Loucy (cell line): ENCODE data around the gene YOD1.

Source experiments
- H2AFZ ChIP-seq: fragments of 200-600 bp; sonication (generic); 2 replicates; pipeline ENCODE4 v1.6.0; 2016; ENCODE audit warnings: antibody characterized with exemption, mild to moderate bottlenecking, low read length, moderate library complexity
- H3F3A ChIP-seq: fragments of 200-600 bp; 2 replicates; pipeline ENCODE4 v1.6.0; 2016; ENCODE audit warnings: antibody characterized with exemption, low read depth, mild to moderate bottlenecking
- H3K27me3 ChIP-seq: fragments of 200-600 bp; sonication (generic); 2 replicates; pipeline ENCODE4 v1.6.1; 2014; ENCODE audit warnings: low read length, mild to moderate bottlenecking; ENCODE audit not compliant: insufficient read depth, poor library complexity, severe bottlenecking
- H3K36me3 ChIP-seq: fragments of 200-600 bp; sonication (generic); 2 replicates; pipeline ENCODE4 v1.6.1; 2016; ENCODE audit warnings: low read length; ENCODE audit not compliant: insufficient read depth
- H3K4me1 ChIP-seq: fragments of 200-600 bp; sonication (generic); 2 replicates; pipeline ENCODE4 v1.5.1; 2014; ENCODE audit warnings: low read length, mild to moderate bottlenecking; ENCODE audit not compliant: insufficient read depth, poor library complexity, severe bottlenecking
- H3K4me2 ChIP-seq: fragments of 200-600 bp; sonication (generic); 2 replicates; pipeline ENCODE4 v1.6.0; 2014; ENCODE audit warnings: antibody characterized with exemption, low read length, low read depth, mild to moderate bottlenecking; ENCODE audit not compliant: poor library complexity, severe bottlenecking
- H3K4me3 ChIP-seq: fragments of 200-600 bp; sonication (generic); 2 replicates; pipeline ENCODE4 v1.5.1; 2014; ENCODE audit warnings: low read length, mild to moderate bottlenecking, mixed read lengths; ENCODE audit not compliant: poor library complexity, severe bottlenecking
- H3K79me2 ChIP-seq: fragments of 200-600 bp; sonication (generic); 2 replicates; pipeline ENCODE4 v1.6.1; 2014; ENCODE audit warnings: low read length; ENCODE audit not compliant: insufficient read depth
- H3K9ac ChIP-seq: fragments of 200-600 bp; sonication (generic); 2 replicates; pipeline ENCODE4 v1.6.0; 2014; ENCODE audit warnings: mild to moderate bottlenecking, low read depth, low read length, moderate library complexity; ENCODE audit not compliant: poor library complexity, severe bottlenecking
- H3K9me2 ChIP-seq: fragments of 200-600 bp; sonication (generic); replicated peaks from 2 replicates; pipeline ENCODE4 v1.6.1; 2016; ENCODE audit warnings: low read depth, low read length, mixed read lengths
- H3K9me3 ChIP-seq: fragments of 200-600 bp; sonication (generic); 2 replicates; pipeline ENCODE4 v1.6.1; 2014; ENCODE audit warnings: mild to moderate bottlenecking, antibody characterized with exemption, low read length, low read depth; ENCODE audit not compliant: insufficient read depth
- H4K20me1 ChIP-seq: fragments of 200-600 bp; sonication (generic); 2 replicates; pipeline ENCODE4 v1.6.0; 2014; ENCODE audit warnings: antibody characterized with exemption, low read length, mild to moderate bottlenecking; ENCODE audit not compliant: insufficient read depth, poor library complexity, severe bottlenecking
- EZH2phosphoT487 ChIP-seq: fragments of 200-600 bp; IDR thresholded peaks from 2 replicates; pipeline ENCODE4 v1.6.1; 2018; ENCODE audit warnings: antibody characterized with exemption, mild to moderate bottlenecking, moderate library complexity, borderline replicate concordance
- TF ChIP-seq, protein P1 (sequence below): fragments of 200-600 bp; sonication (generic); conservative IDR thresholded peaks from 2 replicates; pipeline ENCODE4 v1.5.1; 2014; ENCODE audit warnings: mild to moderate bottlenecking, antibody characterized with exemption, low read length

Gene YOD1

DNA sequence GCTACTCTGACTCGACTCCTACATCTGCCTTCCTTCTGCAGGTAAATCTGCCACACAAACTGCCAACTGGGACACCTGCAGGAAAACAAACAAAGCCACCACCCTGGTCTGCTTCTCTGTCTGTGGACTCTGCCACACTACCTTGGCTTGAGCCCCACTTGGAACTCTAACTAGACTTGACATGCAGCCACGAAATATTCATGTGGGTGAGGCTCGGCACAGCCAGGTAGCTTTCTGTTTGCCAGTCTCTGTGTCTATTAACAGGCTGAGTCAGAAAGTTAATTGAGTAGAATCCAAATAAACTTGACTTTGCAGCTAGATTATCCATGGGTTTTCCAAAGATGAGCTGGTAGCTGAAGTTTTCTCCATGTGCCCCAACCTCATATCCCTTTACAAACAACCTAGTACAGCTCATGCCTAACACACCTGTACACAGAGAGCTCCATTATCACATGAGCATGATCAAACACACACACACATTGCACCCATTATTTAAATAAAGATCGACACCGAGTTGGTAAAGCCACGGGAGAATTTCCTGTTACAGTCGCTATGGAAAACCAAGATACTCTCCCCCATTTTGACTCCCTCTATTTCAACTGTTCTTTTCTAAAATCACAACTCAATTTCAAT lies 19.3 kb downstream of the YOD1 start:
- TF ChIP-seq, protein P1, sequence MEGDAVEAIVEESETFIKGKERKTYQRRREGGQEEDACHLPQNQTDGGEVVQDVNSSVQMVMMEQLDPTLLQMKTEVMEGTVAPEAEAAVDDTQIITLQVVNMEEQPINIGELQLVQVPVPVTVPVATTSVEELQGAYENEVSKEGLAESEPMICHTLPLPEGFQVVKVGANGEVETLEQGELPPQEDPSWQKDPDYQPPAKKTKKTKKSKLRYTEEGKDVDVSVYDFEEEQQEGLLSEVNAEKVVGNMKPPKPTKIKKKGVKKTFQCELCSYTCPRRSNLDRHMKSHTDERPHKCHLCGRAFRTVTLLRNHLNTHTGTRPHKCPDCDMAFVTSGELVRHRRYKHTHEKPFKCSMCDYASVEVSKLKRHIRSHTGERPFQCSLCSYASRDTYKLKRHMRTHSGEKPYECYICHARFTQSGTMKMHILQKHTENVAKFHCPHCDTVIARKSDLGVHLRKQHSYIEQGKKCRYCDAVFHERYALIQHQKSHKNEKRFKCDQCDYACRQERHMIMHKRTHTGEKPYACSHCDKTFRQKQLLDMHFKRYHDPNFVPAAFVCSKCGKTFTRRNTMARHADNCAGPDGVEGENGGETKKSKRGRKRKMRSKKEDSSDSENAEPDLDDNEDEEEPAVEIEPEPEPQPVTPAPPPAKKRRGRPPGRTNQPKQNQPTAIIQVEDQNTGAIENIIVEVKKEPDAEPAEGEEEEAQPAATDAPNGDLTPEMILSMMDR = no peak
- TF ChIP-seq EZH2phosphoT487 = no peak
- H3K9ac ChIP-seq = no peak overlapping the region
- H3K79me2 ChIP-seq = no peaks in the 10 kb centered on the region
- H3F3A ChIP-seq = no peaks in the 10 kb centered on the region
- H3K36me3 ChIP-seq = no peaks in the 10 kb centered on the region
- H3K4me3 ChIP-seq = no peak overlapping the region
- no peaks in the 10 kb centered on the region for H3K4me1 ChIP-seq
- no peaks in the 10 kb centered on the region for H3K9me2 ChIP-seq
- H3K4me2 ChIP-seq = no peak overlapping the region
- no peaks in the 10 kb centered on the region for H3K9me3 ChIP-seq
- H2AFZ ChIP-seq = no peak overlapping the region
- H3K27me3 ChIP-seq = peaks cover 12% of the 10 kb centered on the region
- H4K20me1 ChIP-seq = no peaks in the 10 kb centered on the region

DNA sequence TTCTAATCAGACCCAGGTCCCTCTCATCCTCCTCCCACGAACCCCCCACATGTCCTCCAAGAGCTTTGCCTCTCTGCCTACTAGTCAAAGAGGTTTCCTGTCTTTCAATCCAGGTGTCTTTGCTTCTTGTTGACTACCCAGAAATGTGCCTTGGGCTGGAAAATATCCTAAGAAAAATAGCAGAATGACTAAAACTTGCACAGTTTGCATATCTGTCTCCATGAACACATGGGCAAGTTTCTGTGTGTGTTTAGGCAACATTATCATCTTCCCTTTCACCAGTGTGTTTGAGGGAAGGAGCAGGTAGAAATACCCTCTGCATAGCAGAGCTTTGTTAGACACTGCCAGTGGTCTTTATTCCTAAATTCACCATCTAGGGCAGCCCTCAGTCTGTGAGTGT lies 20.0 kb downstream of the YOD1 start:
- Histone ChIP-seq H3K36me3 (no peaks in the 10 kb centered on the region), H3K79me2 (no peaks in the 10 kb centered on the region), H3K4me2 (no peak overlapping the region), H4K20me1 (no peaks in the 10 kb centered on the region), H3K9me3 (no peaks in the 10 kb centered on the region), H3K9me2 (no peaks in the 10 kb centered on the region), H3F3A (no peaks in the 10 kb centered on the region), H3K4me3 (no peak overlapping the region), H3K9ac (no peak overlapping the region), H3K4me1 (no peaks in the 10 kb centered on the region), H3K27me3 (peaks cover 10% of the 10 kb centered on the region), H2AFZ (no peak overlapping the region)
- TF ChIP-seq EZH2phosphoT487 = no peak
- TF ChIP-seq, protein P1 = no peak

DNA sequence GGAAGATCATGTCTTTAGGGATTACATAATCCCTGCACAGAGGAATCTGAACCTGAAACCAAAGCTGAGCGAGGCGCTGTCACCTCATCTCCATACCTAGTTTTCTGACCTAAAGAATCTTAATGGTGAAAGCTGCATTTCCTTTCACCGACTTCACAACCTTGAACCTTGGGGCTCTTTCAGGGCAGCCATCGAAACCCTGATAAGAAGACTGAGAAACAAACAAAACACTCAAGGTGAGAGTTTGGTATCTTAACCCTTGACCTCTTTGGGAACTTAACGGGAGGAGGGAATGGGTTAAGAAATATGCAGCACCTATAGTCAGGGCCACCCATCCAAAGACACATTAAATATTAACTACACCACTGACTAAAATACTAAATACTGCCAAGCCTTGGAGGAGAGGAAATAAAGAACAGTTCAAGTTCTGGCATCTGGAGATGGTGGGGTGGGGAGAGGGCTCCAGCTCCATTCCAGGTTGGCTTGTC lies 20.4 kb downstream of the YOD1 start:
- H3K27me3 ChIP-seq = peaks cover 10% of the 10 kb centered on the region
- H3K9me3 ChIP-seq = no peaks in the 10 kb centered on the region
- no peaks in the 10 kb centered on the region for H3F3A ChIP-seq
- H3K79me2 ChIP-seq = no peaks in the 10 kb centered on the region
- H3K4me2 ChIP-seq = no peak overlapping the region
- H3K9me2 ChIP-seq = no peaks in the 10 kb centered on the region
- no peaks in the 10 kb centered on the region for H3K4me1 ChIP-seq
- no peak overlapping the region for H2AFZ ChIP-seq
- no peaks in the 10 kb centered on the region for H4K20me1 ChIP-seq
- H3K36me3 ChIP-seq = no peaks in the 10 kb centered on the region
- no peak overlapping the region for H3K9ac ChIP-seq
- no peak for TF ChIP-seq EZH2phosphoT487
- TF ChIP-seq, protein P1 = no peak
- H3K4me3 ChIP-seq = no peak overlapping the region
